ENCODE measurements around the gene RNF175.

RNF175 gene

DNA sequence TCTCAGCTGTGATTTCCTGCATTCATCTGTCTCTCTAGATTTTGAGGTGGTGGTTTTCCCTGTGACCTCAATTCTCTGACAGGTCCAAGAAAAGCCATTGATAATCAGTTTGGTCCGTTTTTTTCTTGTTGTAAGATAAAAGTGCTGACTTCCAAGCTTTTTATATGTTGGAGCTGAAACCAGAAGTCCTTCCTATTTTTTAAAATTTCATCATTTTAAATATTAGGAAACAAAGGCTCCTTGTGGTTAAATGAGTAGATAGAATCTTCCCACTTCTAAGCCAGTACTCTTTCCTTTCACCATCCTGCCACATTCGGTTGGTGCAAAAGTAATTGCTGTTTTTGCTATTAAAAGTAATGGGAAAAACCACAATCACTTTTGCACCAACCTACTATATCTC, 18.3 kb downstream of the RNF175 start:
- no peak for DNase-seq

DNA sequence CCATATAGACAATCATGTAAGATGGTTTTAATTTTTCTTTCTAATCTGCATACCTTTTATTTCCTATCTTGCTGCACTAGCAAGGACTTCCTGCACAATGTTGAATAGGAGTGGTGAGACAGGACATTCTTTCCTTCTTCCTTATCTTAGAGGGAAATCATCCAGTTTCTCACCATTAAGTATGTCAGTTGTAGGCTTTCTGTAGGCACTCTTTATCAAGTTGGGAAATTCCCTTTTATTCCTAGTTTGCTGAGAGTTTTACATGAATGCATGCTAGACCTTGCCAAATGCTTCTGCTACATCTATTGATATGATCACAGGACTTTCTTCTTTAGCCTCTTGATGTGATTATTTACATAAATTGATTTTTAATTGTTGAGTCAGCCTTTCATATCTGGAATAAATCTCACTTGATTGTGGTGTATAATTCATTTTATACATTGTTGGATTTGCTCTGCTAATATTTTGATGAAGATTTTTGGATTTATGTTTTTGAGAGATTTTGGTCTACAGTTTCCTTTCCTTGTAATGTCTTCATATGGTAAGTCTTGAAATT, 23.8 kb downstream of the RNF175 start:
- DNase-seq, result no peak

DNA sequence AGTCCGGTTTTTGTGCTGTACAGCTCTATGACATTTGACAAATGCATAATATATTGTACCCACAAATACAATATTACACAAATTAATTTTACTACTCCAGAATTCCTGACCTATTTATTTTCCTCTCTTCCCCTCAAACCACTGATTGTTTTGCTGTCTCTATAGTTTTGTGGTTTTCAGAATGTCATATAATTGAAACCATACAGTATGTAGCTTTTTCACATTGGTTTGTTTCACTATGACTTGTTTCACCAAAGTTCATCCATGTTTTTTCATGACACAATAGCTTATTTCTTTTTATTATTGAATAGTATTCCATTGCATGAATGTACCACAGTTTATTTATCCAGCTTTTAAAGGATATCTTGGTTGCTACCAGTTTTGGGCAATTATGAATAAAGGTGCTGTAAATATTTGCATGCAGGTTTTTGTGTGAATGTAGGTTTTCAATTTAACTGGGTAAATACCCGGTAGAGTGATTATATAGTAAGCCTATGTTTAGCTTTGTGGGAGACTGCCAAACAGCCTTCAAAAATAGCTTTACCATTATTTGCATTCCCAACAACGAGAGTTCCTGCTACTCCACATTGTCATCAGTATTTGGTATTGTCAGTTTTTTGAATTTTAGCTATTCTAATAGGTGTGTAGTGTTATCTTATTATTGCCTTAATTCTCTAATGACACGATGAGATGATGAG, 25.9 kb downstream of the RNF175 start:
- no peak for DNase-seq

DNA sequence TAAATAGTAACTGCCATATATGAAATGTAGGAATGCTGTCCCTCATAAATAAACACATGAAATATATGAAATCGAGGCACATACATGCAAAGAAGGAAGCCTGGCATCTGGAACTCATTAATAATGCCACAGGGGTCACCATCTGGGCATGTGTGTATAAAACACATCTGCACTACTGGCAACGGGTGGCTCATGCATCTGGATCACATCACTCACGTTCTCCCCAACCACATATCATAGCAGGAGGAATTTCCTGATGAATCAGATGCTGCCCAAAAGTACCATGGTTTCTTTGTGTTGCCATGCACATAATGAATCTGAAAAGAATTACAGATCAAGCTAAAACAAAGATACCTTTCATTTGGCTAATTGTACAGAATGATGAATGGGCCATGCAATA, 28.6 kb downstream of the RNF175 start:
- DNase-seq, result no peak

DNA sequence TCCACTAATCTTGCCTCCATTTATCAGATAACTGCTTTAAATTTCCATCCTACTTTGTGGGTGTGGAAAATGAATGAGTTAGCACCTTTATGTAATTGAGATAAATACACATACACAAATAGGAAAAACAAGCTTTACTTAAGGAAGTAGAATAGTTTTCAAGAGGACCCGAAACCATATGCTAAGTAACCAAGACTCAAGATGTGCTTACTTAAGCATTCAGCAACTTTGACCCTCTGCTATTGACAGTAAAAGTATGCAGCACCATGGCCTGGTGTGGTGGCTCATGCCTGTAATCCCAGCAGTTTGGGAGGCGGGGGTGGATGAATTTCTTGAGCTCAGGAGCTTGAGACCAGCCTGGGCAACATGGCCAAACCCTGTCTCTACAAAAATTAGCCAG, 29.9 kb downstream of the RNF175 start:
- no peak for DNase-seq

DNA sequence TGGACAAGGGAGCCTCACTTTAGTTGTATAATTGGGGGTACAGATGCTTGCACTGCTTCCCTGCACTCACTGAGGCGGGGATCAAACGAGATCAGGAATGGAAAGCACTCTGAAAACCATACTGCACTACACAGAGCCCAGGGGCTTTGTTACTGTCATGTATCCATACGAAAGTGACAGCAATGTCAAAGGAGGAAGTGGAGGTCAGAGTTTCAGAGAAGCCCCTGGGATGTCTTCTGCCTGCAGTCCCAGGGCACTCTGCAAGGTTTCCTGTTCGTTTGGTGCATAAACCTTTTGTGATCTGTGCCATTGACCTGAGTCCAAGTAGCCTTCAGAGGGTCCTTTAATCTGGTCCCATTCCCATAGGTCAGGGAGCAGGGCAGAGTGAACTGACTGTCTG, 31.2 kb downstream of the RNF175 start:
- DNase-seq, result no peak

DNA sequence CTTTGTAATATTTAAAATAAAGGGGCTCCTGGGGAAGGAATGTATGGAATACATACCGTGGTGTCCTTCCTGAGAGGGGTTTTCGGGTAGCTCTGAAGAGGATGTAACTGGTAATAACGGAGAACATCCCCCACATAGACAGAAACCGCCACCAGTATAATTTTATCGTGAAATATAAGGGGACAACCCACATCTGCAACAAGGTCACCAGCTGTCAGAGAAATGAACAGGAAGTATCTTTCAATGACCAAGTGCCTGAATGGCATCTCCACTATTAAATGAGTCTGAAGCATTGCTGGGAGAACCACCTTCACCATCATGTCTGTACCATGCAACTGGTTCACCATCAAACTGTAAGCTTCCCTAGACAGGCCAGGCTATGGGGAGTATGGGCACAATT, 31.7 kb downstream of the RNF175 start:
- DNase-seq, result no peak

DNA sequence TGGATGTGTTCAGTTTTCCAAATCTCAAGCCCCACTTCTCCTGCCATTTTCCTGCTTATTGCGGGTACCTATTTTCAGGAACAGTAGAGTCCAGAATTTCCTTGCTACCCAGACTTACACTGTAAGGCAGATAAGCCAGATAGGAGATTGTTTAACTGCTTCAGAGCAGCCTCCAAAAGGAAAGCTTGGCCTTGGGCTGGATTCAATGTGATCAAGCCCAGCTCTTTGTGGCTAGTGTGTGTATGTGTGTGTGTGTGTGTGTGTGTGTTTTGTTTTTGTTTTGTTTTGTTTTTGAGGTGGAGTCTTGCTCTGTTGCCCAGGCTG, 34.0 kb downstream of the RNF175 start:
- no peak for DNase-seq

DNA sequence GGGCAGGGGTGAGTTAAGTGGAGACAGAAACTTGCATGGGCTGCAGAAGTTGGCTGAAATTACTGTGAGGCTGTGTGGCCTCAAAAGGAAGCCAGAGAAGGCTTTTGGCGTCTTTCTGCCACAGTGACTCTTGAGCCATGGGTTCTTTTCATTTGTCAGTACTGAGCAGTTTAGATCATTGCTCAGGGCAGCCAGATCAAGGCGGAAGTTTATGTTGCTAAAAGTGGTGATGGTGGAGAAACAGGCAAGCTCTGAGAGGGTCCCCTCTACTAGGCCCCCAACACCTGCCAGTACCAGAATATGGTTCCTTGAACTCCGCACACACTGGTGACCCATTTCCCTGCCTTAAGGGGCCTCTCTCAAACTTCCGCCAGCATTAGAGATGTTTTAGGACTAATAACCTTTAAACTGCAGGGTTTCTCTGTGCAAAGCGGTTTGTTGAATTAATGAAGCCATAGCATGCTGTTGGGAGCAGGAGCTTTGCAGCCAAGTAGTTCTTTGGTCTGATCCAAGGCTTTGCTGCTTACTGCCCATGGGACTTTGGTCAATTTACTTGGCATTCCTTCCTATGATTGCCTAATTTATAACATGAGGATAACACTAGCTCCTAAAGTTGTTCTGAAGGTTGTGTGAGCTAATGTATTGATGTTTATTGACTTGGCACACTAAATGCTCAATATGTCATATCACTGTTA, 34.5 kb downstream of the RNF175 start:
- no peak for DNase-seq

DNA sequence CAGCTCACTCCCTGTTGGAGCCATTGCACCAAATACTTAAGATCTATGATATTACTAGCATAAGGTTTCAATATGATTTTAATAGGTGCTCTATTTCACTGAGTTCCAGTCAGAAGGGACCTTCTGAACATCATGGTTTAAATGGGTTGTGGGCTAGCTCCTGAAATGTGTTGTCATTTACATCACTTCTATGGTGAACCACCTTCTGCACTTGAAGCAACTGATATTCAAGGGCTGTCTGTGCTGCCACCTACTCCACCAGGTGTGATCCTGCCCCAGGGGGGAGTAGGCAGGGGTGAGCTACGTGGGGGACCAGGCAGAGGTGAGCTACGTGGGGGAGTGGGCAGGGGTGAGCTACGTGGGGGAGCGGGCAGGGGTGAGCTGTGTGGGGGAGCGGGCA, 35.2 kb downstream of the RNF175 start:
- DNase-seq, result no peak

DNA sequence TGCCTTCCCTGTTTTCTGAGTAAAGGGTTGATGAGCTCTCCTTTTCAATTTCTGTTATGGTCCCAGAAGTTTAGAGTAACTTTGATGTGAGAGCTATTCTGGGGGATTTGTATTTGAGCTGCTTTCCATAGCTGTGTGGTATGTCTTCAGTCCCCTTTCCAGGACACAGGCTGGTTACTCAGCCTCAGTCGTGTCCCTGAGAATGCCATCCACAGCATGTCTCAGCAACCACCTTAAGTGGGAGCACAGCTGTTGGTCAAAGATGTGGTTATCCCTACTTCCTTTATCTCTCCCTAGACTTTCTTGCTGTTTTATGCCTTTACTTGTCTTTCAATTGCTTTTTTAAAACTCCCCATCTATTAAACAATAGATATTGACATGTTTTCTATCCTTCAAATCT, 37.8 kb downstream of the RNF175 start:
- DNase-seq, result no peak

DNA sequence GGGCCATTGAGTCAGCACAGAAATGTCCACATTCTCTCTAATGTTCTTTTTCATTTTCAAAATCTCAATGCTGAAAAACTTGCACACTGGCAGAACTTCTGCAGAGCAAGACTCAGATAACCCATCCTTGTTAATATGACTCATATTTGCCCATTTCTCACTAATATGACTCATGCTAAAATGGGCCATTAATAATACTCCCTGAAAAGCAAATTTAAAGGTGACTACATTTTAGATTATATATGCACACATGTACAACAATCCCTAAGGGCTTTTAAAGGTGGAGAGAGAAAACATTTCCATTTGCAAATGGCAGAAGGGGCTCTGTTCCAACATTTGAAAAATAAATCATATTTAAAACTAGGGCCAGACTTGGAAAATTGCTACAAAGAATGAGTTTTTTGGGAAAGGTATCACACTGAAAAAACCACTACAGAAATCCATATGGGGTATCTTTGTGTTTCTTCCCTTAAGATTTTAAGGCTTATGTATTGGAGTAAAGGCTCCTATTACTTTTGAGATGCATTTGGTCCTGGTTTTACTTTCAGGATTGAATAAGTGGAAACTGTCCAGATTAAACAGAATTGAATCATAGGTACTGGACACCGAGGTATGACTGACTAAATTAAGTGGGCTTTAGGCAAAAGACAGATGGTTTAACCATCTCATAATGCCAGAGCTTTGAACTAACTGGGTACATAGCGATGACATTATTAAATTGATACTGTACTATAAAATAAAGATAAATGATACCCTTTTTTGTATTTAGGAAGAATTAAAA, 45.8 kb downstream of the RNF175 start:
- DNase-seq, result no peak

DNA sequence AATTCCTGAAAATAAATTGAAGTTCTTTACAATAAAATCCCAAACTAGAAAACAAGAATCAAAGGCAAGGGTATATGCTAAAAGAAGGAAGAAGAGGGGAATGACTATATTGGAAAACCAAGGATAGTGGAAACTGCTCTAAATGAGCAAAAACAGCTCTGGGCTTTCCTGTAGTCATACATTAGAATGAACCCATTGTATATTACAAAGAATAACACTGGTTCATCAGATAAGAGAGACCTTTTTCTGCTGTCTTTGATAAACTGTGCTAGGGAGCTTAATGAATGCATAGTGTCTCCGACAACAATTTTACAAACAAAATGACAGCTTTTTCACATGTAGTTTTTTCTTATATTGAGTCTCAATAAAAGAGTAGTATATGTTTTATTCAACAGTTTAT, 49.1 kb downstream of the RNF175 start:
- no peak for DNase-seq

DNA sequence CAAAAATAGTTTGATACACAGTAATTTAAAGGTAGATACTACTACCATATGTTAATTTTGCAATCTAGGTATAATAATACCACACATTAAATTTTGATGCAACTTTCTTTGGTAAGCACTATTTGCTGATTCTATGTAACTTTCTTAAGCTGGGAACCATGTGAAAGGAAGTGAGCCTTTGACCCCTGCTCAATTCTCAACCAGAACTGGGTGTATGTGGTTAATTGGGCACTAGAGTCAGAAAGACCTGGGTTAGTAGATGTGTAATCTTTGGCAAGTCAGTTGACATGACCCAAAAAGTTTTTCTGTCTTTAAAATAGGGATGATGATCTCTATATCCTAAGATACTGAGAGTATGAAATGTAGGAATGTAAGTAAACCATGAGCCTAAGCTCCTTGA, 53.3 kb downstream of the RNF175 start:
- no peak for DNase-seq

DNA sequence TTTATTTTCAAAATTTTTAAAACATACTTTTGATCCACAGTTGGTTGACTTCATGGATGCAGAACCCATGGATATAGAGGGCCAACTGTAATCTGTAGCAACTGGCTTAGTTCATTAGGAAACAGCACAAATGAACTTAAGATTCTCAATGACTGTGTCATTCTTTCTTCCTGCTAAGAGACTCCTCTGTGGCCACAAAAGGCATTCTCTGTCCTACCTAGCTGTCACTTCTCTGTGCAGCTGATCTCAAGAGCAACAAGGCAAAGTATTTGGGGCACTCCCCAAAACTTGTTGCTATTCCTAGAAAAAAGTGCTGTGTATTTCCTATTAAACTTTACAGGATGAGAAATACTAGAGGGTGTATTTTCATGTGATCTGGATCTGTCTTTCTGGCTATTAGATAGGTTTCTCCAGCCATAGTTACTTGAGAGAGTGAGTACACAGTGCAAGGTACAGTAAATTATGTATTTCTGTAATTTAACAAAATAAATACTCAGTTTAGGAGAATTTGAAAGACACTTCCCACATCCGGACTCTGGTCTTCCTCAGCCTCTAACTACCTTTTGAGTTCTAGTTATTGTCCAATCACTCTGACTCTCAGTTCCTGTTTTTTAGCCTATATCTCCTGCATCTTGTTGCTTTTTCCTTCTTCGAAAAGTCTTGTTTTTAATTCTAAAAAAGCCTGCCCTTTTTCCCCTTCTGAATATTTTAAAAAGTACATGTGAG, 53.9 kb downstream of the RNF175 start:
- DNase-seq, result no peak

DNA sequence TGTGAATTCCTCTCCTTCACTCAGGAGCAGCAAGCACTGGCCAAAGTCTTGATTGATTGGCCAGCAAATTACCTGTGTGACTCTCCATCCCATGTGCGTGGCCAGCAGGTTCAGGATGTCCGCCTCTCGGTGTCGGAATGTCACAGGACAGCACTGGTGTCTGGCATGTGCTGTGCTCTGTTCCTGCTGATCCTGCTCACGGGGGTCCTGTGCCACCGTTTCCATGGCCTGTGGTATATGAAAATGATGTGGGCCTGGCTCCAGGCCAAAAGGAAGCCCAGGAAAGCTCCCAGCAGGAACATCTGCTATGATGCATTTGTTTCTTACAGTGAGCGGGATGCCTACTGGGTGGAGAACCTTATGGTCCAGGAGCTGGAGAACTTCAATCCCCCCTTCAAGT, 55.3 kb downstream of the RNF175 start:
- no peak for DNase-seq

DNA sequence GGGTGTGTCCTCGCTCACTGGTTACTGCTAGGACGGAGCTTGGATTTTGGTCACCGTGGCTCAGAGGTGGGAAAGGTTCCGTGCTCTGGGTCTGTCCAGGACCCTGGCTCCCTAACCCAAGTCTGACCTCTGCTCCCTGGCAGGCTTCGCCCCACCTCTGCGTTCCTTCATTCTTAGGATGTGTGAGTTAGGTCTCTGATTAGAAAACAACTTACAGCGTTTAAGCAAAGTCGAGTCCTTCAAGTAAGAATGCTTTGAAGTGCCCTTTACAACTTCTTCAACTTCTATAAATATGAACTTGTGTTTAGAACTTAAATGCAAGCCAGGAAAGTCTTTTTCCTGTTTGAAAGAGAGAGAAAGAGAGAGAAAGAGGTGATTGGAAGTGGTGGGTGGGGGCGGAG, 74.9 kb downstream of the RNF175 start:
- DNase-seq, result no peak

DNA sequence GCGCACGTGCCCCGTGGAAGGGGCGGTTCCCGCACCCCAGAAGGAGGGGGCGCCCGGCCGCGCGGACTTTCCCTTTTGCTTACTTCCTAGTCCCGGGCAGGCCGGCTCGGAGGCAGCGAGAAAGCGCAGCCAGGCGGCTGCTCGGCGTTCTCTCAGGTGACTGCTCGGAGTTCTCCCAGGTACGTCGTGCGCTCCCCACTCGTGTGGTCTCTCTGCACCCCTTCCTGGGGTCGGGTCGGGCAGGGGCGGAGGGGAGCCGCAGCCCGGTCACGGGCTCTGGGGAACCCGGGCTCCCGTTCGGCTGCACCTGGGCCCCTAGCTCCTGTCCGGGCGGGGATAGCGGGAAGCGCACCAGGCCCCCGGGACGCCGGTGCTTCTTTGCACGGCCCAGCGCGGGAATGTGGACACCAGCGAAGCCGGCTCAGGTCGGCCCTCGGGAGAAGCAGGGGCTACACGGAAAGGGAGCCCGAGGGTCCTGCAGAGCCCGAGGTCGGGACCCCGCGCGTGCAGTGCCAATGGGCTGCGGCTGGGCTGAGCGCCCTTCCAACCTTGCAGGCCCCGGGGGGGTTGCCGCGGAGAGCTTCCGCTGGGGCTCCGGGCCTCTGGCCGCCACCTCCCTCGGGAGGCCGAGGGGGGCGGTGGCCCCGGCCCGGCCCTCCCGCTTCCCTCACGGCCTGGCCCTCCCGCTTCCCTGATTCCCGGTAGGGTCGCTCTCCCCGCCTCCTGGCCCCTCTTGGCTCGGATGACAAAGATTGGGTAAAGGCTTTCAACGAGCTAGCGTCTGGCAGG, 75.4 kb downstream of the RNF175 start, which contains the start of gene TLR2:
TSS of gene TLR2 (plus strand) at position 99 of the 789 bp plus-strand sequence. CDS start 18,628 bp downstream, outside the sequence.
- DNase-seq, result peak; percentile 63 to 73

DNA sequence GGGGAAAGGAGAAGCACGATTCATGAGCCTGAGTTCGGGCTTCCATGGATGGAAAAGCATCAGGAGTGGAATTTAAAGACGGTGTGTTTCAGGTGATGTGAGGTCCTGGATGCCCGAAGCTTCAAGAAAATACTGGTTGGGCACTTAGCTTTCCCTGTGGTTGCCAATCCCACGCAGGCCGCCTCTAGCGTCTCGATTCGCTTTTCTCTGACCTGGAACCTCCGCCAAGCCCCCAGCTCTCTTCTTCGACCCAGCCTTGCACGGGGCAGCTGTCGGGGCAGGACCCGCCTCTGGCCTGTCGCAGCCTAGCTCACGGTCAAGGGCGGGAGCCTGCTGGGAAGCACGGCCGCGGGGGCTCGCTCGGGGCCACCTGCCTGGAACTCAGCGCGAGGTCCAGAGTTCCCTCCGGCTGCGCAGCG, 76.1 kb downstream of the RNF175 start:
- no peak for DNase-seq

DNA sequence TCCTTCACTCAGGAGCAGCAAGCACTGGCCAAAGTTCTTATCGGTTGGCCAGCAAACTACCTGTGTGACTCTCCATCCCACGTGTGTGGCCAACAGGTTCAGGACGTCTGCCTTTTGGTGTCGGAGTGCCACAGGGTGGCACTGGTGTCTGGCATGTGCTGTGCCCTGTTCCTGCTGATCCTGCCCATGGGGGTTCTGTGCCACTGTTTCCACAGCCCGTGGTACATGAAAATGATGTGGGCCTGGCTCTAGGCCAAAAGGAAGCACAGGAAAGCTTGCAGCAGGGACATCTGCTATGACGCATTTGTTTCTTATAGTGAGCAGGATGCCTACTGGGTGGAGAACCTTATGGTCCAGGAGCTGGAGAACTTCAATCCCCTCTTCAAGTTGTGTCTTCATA, 80.3 kb downstream of the RNF175 start:
- DNase-seq, result no peak

DNA sequence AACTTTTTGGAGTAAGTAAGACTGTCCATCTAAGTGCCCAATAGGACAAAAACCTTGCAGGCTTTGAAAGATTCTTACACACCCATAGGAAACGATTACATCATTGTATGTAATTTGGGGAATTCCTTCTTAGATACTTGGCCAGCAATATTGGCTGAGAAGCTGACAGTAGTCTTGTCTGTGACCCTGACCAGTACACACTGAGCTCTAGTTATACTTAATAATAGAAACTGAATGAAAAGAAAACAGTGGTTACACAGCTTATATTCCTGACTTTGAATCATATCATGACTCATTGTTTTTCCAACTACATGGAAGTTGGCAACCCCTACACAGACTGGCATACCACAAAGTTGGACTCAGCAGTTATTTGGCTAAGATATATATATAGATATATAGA, 82.8 kb downstream of the RNF175 start:
- no peak for DNase-seq

DNA sequence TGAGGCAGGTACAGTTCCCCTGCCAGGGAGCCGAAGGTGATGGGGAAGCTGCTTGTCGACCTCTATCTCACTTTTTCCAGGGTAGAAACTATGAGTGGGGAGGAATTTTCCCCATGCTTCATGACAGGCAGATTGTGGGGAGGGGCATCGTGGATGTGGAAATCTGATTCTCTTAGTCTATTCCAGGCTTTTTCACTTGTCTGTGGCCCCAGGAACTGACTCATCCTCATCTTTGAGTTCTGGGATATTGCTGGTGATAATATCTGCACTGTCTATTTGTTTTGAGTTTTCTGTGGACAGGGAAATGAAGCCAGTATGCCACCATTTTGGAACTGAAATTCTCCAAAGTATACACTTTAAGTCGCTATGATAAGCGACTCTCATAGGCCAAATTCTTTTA, 83.3 kb downstream of the RNF175 start:
- DNase-seq, result no peak
